ENCODE results near the gene ZNF624. TPM values are rescaled to one million over a fixed set of nuclear protein-coding genes. Genes with fewer than 3 reads are reported as not detected.

The ZNF624 gene
- total RNA-seq, 4 donors from 2014 or later, result 3.6 to 8.2 (median 4.9) TPM

GRCh38 chr17:16649585-16649984 is 4.1 kb downstream of the ZNF624 start:
- no peak for TF ChIP-seq CTCF (IDR thresholded peaks at IDR 0.05; ENCODE audit: low read depth)

GRCh38 chr17:16639438-16639837 is 14.2 kb downstream of the ZNF624 start:
- TF ChIP-seq CTCF (IDR thresholded peaks at IDR 0.05; ENCODE audit: low read depth), result no peak

GRCh38 chr17:16623282-16623681 is 30.4 kb downstream of the ZNF624 start:
- no peak for TF ChIP-seq CTCF (IDR thresholded peaks at IDR 0.05; ENCODE audit: low read depth)

- TF ChIP-seq CTCF (IDR thresholded peaks at IDR 0.05; ENCODE audit: low read depth), result no peak
These were observed 30.9 kb downstream of the ZNF624 start for GRCh38 chr17:16622540-16623277.

- no peak for TF ChIP-seq CTCF (IDR thresholded peaks at IDR 0.05; ENCODE audit: low read depth)
These were observed 36.1 kb downstream of the ZNF624 start for GRCh38 chr17:16617481-16618060.

GRCh38 chr17:16599537-16599936 is 54.1 kb downstream of the ZNF624 start:
- no peak for TF ChIP-seq CTCF (IDR thresholded peaks at IDR 0.05; ENCODE audit: low read depth)

- no peak for TF ChIP-seq CTCF (IDR thresholded peaks at IDR 0.05; ENCODE audit: low read depth)
These were observed 60.1 kb downstream of the ZNF624 start for GRCh38 chr17:16593356-16594102.
